Endodermal cell (in vitro differentiated cells): ENCODE measurements around the gene PZP. TPM values are rescaled to one million over a fixed set of nuclear protein-coding genes. Genes with fewer than 3 reads are reported as not detected.

Source experiments
- DNase-seq: peaks from one replicate; pipeline ENCODE4 v3.0.0-alpha.2; 2017
- H3K27ac ChIP-seq: 2 replicates; pipeline ENCODE4 v1.5.1; 2013; ENCODE audit warnings: mild to moderate bottlenecking, low read depth, low read length, moderate library complexity
- H3K27me3 ChIP-seq: 2 replicates; pipeline ENCODE4 v1.6.1; 2013; ENCODE audit warnings: mild to moderate bottlenecking, low read length, moderate library complexity; ENCODE audit not compliant: insufficient read depth, control insufficient read depth, poor library complexity, severe bottlenecking
- H3K36me3 ChIP-seq: 2 replicates; pipeline ENCODE4 v1.7.0; 2013; ENCODE audit warnings: mild to moderate bottlenecking, low read length, moderate library complexity; ENCODE audit not compliant: control insufficient read depth, insufficient read depth
- H3K4me1 ChIP-seq: one replicate; pipeline ENCODE4 v1.7.0; 2013; ENCODE audit warnings: low read length; ENCODE audit not compliant: control insufficient read depth, insufficient read depth
- H3K4me3 ChIP-seq: 2 replicates; pipeline ENCODE4 v1.5.1; 2013; ENCODE audit warnings: mild to moderate bottlenecking, low read length, moderate library complexity
- H3K9ac ChIP-seq: 2 replicates; pipeline ENCODE4 v1.6.1; 2013; ENCODE audit warnings: mild to moderate bottlenecking, low read length, moderate library complexity; ENCODE audit not compliant: poor library complexity, severe bottlenecking; ENCODE audit errors: extremely low read depth
- H3K9me3 ChIP-seq: 2 replicates; pipeline ENCODE4 v1.6.1; 2013; ENCODE audit warnings: mild to moderate bottlenecking, low read length, moderate library complexity; ENCODE audit not compliant: control insufficient read depth
- H3K27ac Mint-ChIP-seq: 2 replicates; pipeline ENCODE4 v1.8.0; 2020; ENCODE audit warnings: mixed read lengths
- H3K27me3 Mint-ChIP-seq: 2 replicates; pipeline ENCODE4 v1.8.0; 2021; ENCODE audit warnings: mild to moderate bottlenecking, mixed read lengths; ENCODE audit not compliant: insufficient read depth
- H3K36me3 Mint-ChIP-seq: 2 replicates; pipeline ENCODE4 v1.8.0; 2020; ENCODE audit warnings: low read depth, mixed read lengths
- H3K4me1 Mint-ChIP-seq: 2 replicates; pipeline ENCODE4 v1.8.0; 2020; ENCODE audit warnings: mixed read lengths
- H3K4me3 Mint-ChIP-seq: 2 replicates; pipeline ENCODE4 v1.8.0; 2020; ENCODE audit warnings: mild to moderate bottlenecking, moderate library complexity, mixed read lengths
- H3K9me3 Mint-ChIP-seq: 2 replicates; pipeline ENCODE4 v1.8.0; 2020; ENCODE audit warnings: mild to moderate bottlenecking, mixed read lengths
- WGBS, 2 experiments: methylation state at CpG; one replicate each; pipeline versions ENCODE4 v1.1.5 to v1.1.7; 2013; ENCODE audit warnings: missing lambda C conversion rate in 2 of 2, mixed read lengths in 1 of 2; ENCODE audit not compliant: insufficient coverage in 1 of 2, insufficient read length in 1 of 2; 5-methylcytosine and 5-hydroxymethylcytosine counted together
- total RNA-seq, 2 donors: library from RNA; stranded (reverse); fragmentation: NEBNext Ultra II Directional in 1 of 2; extraction: Animal tissue kit (Norgen Biotek cat#: 25700) in 1 of 2; gene quantifications; 2 replicates in 1 of 2; 3 replicates in 1 of 2; pipeline ENCODE4 v1.2.1, GENCODE V29; 2021
- TF ChIP-seq, protein P1 (sequence below): fragments of 200-600 bp; sonication (generic); conservative IDR thresholded peaks from 2 replicates; pipeline ENCODE4 v1.5.0; 2021; ENCODE audit warnings: antibody characterized with exemption, mild to moderate bottlenecking

Gene PZP
- total RNA-seq, 2 donors from 2014 or later: 1.3 TPM; not detected in 1

DNA sequence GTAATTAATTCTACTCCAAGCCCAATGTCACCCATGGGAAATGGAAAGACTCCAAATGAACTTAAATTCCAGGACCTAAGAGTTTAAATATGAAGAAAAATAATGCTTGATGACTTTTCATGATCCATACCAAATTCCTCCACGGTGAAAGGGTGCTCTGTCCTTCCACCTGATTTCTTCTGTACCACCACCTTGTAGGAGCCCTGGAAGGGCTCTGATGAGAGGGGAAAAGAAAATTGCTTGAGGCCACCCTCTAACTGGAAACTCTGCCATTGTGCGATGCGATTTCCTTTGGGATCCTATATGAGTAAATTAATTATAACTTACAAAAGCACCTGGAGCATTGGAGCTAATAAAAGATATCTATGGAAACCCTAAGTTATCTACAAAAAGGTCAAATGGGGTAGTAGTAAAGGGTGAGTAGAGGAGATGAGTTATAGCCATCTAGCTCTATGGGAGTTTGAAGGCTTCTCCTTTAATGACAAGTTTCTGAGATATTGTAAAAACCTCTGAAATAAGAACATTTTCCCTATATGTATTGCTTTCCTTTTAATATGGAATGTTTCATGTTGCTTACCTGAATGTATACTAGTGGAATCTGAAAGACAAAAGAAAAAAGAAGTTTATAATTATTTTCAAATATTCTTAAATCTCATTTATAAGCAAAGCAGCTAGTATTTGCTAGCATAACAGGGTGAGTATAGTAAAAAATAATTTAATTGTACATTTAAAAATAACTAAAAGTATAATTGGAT lies 98.3 kb downstream of the PZP start:
- H3K4me3 Mint-ChIP-seq: no peak overlapping the region
- H3K36me3 ChIP-seq: no peaks in the 10 kb centered on the region
- no peaks in the 10 kb centered on the region for H3K4me1 Mint-ChIP-seq
- H3K27ac ChIP-seq: no peak overlapping the region
- H3K4me1 ChIP-seq: no peaks in the 10 kb centered on the region
- DNase-seq: no peak
- WGBS, 2 experiments: no CpG with 5 or more reads among the region's 3 CpGs
- TF ChIP-seq, protein P1, sequence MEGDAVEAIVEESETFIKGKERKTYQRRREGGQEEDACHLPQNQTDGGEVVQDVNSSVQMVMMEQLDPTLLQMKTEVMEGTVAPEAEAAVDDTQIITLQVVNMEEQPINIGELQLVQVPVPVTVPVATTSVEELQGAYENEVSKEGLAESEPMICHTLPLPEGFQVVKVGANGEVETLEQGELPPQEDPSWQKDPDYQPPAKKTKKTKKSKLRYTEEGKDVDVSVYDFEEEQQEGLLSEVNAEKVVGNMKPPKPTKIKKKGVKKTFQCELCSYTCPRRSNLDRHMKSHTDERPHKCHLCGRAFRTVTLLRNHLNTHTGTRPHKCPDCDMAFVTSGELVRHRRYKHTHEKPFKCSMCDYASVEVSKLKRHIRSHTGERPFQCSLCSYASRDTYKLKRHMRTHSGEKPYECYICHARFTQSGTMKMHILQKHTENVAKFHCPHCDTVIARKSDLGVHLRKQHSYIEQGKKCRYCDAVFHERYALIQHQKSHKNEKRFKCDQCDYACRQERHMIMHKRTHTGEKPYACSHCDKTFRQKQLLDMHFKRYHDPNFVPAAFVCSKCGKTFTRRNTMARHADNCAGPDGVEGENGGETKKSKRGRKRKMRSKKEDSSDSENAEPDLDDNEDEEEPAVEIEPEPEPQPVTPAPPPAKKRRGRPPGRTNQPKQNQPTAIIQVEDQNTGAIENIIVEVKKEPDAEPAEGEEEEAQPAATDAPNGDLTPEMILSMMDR: no peak
- no peaks in the 10 kb centered on the region for H3K36me3 Mint-ChIP-seq
- no peaks in the 10 kb centered on the region for H3K27me3 ChIP-seq
- H3K27me3 Mint-ChIP-seq: peaks cover 4% of the 10 kb centered on the region
- no peak overlapping the region for H3K27ac Mint-ChIP-seq
- no peak overlapping the region for H3K4me3 ChIP-seq
- no peaks in the 10 kb centered on the region for H3K9me3 Mint-ChIP-seq
- no peak overlapping the region for H3K9ac ChIP-seq
- no peaks in the 10 kb centered on the region for H3K9me3 ChIP-seq

DNA sequence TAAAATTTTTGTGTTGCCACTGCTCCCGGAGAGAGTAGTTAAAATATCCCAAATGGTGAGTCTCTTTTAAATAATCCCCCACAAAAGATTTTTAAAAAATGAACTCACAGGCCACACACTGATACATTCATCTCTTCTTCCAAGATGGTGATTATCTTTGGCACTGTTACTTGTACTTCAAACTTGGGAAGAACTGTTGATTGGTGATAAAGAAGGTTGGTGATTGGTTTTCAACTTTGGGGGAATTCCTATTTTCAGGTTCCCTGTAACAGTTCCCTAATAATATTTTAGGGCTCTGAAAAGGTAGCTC lies 99.0 kb downstream of the PZP start:
- H3K36me3 Mint-ChIP-seq: no peaks in the 10 kb centered on the region
- no peaks in the 10 kb centered on the region for H3K36me3 ChIP-seq
- H3K27me3 Mint-ChIP-seq: peaks cover 4% of the 10 kb centered on the region
- no peak overlapping the region for H3K4me3 ChIP-seq
- no peaks in the 10 kb centered on the region for H3K4me1 Mint-ChIP-seq
- H3K27me3 ChIP-seq: no peaks in the 10 kb centered on the region
- TF ChIP-seq, protein P1: no peak
- no peak overlapping the region for H3K4me3 Mint-ChIP-seq
- H3K4me1 ChIP-seq: no peaks in the 10 kb centered on the region
- no peak overlapping the region for H3K27ac Mint-ChIP-seq
- no peak overlapping the region for H3K9ac ChIP-seq
- no peaks in the 10 kb centered on the region for H3K9me3 ChIP-seq
- WGBS, 2 experiments: 100% methylated on average over 1 of the region's 1 CpG; no CpG with 5 or more reads in 1 of the 2 experiments
- no peaks in the 10 kb centered on the region for H3K9me3 Mint-ChIP-seq
- no peak overlapping the region for H3K27ac ChIP-seq
- no peak for DNase-seq

DNA sequence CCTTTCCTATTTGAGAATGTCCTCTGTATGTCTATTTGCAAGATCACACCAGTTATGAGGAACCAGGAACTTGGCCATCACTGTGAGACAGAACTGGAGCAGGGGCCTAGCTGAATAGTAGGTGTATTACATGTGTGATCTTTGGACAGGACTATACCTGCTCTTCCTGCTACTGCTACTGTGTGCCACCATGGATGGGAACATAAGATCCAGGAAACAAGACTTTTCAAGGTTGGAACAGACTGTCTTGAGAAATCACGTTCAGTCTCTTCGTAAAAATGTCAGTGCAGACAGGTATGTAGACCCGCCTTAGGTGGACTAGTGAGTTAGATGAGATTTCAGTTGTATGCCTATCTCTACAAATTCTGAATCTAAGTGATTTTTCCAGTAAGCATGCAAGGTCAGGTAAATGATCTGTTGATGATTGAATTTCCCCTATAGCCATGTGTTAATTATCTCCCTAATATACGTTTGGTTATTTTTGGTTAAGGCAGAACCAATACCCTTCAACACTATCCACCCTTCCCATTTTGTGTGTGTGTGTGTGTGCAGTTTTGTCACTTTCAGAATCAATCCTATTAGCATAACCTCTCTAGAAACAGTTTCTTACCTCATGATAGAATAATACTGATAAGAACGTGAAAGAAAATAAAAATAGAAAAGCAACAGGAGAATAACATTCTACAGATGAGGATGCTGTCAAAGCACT lies 99.5 kb downstream of the PZP start:
- no peak overlapping the region for H3K27ac ChIP-seq
- WGBS, 2 experiments: 64 to 73% methylated on average over 3 to 4 of the region's 5 CpGs
- no peak overlapping the region for H3K27ac Mint-ChIP-seq
- H3K36me3 Mint-ChIP-seq: no peaks in the 10 kb centered on the region
- H3K9ac ChIP-seq: no peak overlapping the region
- no peaks in the 10 kb centered on the region for H3K36me3 ChIP-seq
- TF ChIP-seq, protein P1: no peak
- no peak overlapping the region for H3K4me3 ChIP-seq
- H3K4me3 Mint-ChIP-seq: no peak overlapping the region
- H3K4me1 ChIP-seq: no peaks in the 10 kb centered on the region
- no peaks in the 10 kb centered on the region for H3K9me3 ChIP-seq
- no peaks in the 10 kb centered on the region for H3K4me1 Mint-ChIP-seq
- no peaks in the 10 kb centered on the region for H3K9me3 Mint-ChIP-seq
- no peak for DNase-seq
- H3K27me3 Mint-ChIP-seq: peaks cover 4% of the 10 kb centered on the region
- H3K27me3 ChIP-seq: no peaks in the 10 kb centered on the region
